Common myeloid progenitor, CD34-positive (primary cell): ENCODE data around the gene BICRAL.

Experiments
- CTCF ChIA-PET: fragments of 350-600 bp; sonication (Branson Sonifier 250); formaldehyde crosslinking; loops from one replicate; lab custom pipeline; 2021; ENCODE audit warnings: antibody characterized with exemption; lab: Charles Lee
- POLR2A ChIA-PET: fragments of 350-600 bp; sonication (Branson Sonifier 250); formaldehyde crosslinking; loops from one replicate; lab custom pipeline; 2021; ENCODE audit warnings: antibody characterized with exemption; lab: Charles Lee
- DNase-seq, 3 donors: peaks; one replicate each; pipeline versions ENCODE4 v3.0.0 to v3.0.0-alpha.2; 2013
- H3K27ac ChIP-seq, 2 experiments: 1 replicate in 1 of 2; 2 replicates in 1 of 2; pipeline ENCODE4 v1.7.0; 2013; ENCODE audit warnings: inconsistent platforms in 2 of 2, low read length in 2 of 2, mild to moderate bottlenecking in 2 of 2, low read depth in 1 of 2, moderate library complexity in 1 of 2; ENCODE audit not compliant: severe bottlenecking in 2 of 2, insufficient read depth in 1 of 2, poor library complexity in 1 of 2
- H3K27me3 ChIP-seq, 5 experiments: replicated peaks in 2 of 5; 1 replicate in 3 of 5; 2 replicates in 2 of 5; pipeline versions ENCODE4 v1.6.1 to v1.7.0; 2013; ENCODE audit warnings: low read length in 4 of 5, mild to moderate bottlenecking in 2 of 5, moderate library complexity in 2 of 5, inconsistent platforms in 1 of 5; ENCODE audit not compliant: insufficient read depth in 5 of 5, control insufficient read depth in 4 of 5
- H3K36me3 ChIP-seq, 4 experiments: 1 replicate in 2 of 4; 2 replicates in 2 of 4; pipeline versions ENCODE4 v1.6.1 to v1.7.0; 2013; ENCODE audit warnings: low read length in 3 of 4, control low read depth in 1 of 4, mild to moderate bottlenecking in 1 of 4; ENCODE audit not compliant: control insufficient read depth in 4 of 4, insufficient read depth in 4 of 4
- H3K4me1 ChIP-seq, 4 experiments: 1 replicate in 3 of 4; 2 replicates in 1 of 4; pipeline versions ENCODE4 v1.6.1 to v1.7.1; 2013; ENCODE audit warnings: low read length in 3 of 4, mild to moderate bottlenecking in 3 of 4, control low read depth in 1 of 4, inconsistent platforms in 1 of 4, moderate library complexity in 1 of 4; ENCODE audit not compliant: control insufficient read depth in 4 of 4, insufficient read depth in 4 of 4; ENCODE audit errors: control extremely low read depth in 1 of 4
- H3K4me3 ChIP-seq, 7 experiments: 1 replicate in 4 of 7; 2 replicates in 3 of 7; pipeline versions ENCODE4 v1.5.1 to v1.7.0; 2013; ENCODE audit warnings: mild to moderate bottlenecking in 7 of 7, low read length in 6 of 7, moderate library complexity in 6 of 7, inconsistent platforms in 2 of 7, low read depth in 2 of 7, control low read depth in 1 of 7; ENCODE audit not compliant: insufficient read depth in 4 of 7, control insufficient read depth in 1 of 7; ENCODE audit errors: extremely low read depth in 1 of 7
- H3K9me3 ChIP-seq, 5 experiments: 1 replicate in 4 of 5; 2 replicates in 1 of 5; pipeline versions ENCODE4 v1.6.1 to v1.7.1; 2013; ENCODE audit warnings: low read length in 4 of 5, mild to moderate bottlenecking in 2 of 5, inconsistent platforms in 1 of 5, low read depth in 1 of 5, moderate library complexity in 1 of 5; ENCODE audit not compliant: control insufficient read depth in 4 of 5, insufficient read depth in 2 of 5; ENCODE audit errors: control extremely low read depth in 1 of 5
- WGBS: methylation state at CpG from one replicate; pipeline ENCODE4 v1.1.5; 2013; ENCODE audit not compliant: insufficient coverage; 5-methylcytosine and 5-hydroxymethylcytosine counted together

Gene BICRAL

DNA sequence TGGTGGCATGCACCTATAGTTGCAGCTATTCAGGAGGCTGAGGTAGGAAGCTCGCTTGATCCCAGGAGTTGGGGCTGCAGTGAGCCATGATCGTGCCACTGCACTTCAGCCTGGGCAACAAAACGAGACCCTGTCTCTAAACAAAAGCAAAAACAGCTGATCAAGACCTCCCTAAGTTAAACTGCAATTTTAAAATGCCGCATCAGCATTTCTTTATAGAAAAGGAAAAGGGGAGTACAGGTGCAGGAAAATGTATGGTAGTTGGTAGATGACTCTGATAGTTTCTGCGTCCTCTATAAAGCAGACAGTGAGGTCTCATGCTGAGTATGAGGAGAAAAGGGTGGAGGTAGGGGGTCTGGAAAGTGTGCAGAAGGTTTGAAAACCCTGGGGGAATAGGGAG is 27.1 kb upstream of the BICRAL start:
- no peaks in the 10 kb centered on the region for H3K27me3 ChIP-seq
- H3K9me3 ChIP-seq: no peaks in the 10 kb centered on the region
- CTCF ChIA-PET: interaction anchor here (1.3 kb wide), 1 partner anchor 9 kb away, joined by 3 read pairs; the partner anchor contains the start of gene TBCC
- peaks cover 0 to 5% (median 0%) of the 10 kb centered on the region in 4 experiments for H3K4me1 ChIP-seq
- no peak overlapping the region for H3K27ac ChIP-seq
- H3K36me3 ChIP-seq: peaks cover 5 to 19% (median 6%) of the 10 kb centered on the region in 4 experiments
- POLR2A ChIA-PET: no interaction called here
- 97% methylated on average over 4 of the region's 5 CpGs for WGBS
- H3K4me3 ChIP-seq: no peak overlapping the region
- DNase-seq: no peak

GRCh38 chr6:42756722-42757121 is 25.1 kb upstream of the BICRAL start:
- ChIA-PET CTCF (interaction anchor here (1.7 kb wide), 1 partner anchor 9 kb away, joined by 4 read pairs; no protein-coding TSS in a partner anchor), POLR2A (no interaction called here)
- Histone ChIP-seq H3K4me1 (no peaks in the 10 kb centered on the region), H3K4me3 (no peak overlapping the region), H3K27me3 (no peaks in the 10 kb centered on the region), H3K27ac (no peak overlapping the region), H3K9me3 (no peaks in the 10 kb centered on the region), H3K36me3 (peaks cover 5 to 19% (median 8%) of the 10 kb centered on the region in 4 experiments)
- DNase-seq: no peak
- WGBS: no CpG with 5 or more reads among the region's 7 CpGs

- no peak for DNase-seq
- H3K27ac ChIP-seq: no peak overlapping the region
- no peaks in the 10 kb centered on the region for H3K4me1 ChIP-seq
- H3K4me3 ChIP-seq: no peak overlapping the region
- WGBS: 100% methylated on average over 3 of the region's 3 CpGs
- ChIA-PET CTCF (interaction anchor here (1.2 to 3.6 kb wide), 4 partner anchors 10 to 25 kb away, joined by 3 to 13 read pairs (median 4); no protein-coding TSS in a partner anchor), POLR2A (interaction anchor here (0.7 kb wide), 1 partner anchor 9 kb away, joined by 3 read pairs; no protein-coding TSS in a partner anchor)
- H3K9me3 ChIP-seq: no peaks in the 10 kb centered on the region
- H3K27me3 ChIP-seq: no peaks in the 10 kb centered on the region
- H3K36me3 ChIP-seq: peaks cover 5 to 16% (median 8%) of the 10 kb centered on the region in 4 experiments
Observed at GRCh38 chr6:42758756-42759430, 23.0 kb upstream of the BICRAL start.

DNA sequence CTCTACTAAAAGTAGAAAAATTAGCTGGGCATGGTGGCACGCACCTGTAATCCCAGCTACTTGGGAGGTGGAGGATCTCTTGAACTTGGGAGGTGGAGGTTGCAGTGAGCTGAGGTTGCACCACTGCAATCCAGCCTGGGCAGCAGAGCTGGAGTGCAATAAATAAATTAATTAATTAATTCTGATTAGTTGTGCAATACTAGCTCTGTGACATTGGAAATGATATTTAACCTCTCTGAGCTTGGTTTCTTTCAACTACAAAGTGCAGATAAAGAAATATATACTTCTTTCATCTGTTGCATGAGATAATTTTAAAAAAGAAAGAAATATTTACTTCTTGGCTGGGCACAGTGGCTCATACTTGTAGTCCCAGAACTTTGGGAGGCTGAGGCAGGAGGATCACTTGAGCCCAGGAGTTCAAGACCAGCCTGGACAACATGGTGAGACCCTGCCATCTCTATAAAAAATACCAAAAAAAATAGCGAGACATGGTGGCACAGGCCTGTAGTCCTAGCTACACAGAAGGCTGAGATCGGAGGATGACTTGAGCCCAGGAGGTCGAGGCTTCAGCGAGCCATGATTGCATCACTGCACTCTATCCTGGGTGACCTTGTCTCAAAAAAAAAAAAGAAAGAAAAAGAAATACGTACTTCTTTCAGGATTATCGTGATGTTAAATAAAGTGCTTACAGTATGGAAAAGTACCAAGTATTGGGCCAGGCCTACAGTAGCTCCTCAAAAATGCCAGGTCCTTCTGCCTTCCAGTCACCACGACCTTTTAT is 20.4 kb upstream of the BICRAL start:
- no peaks in the 10 kb centered on the region for H3K9me3 ChIP-seq
- no peaks in the 10 kb centered on the region for H3K4me1 ChIP-seq
- no peak for DNase-seq
- H3K36me3 ChIP-seq: peaks cover 2 to 11% (median 8%) of the 10 kb centered on the region in 4 experiments
- no peaks in the 10 kb centered on the region for H3K27me3 ChIP-seq
- H3K4me3 ChIP-seq: no peak overlapping the region
- no peak overlapping the region for H3K27ac ChIP-seq
- ChIA-PET POLR2A (interaction anchor here (1.2 kb wide), 1 partner anchor 15 kb away, joined by 5 read pairs; the partner anchor contains the start of gene TBCC), CTCF (interaction anchor here (1.1 to 3.6 kb wide), 4 partner anchors 7 to 14 kb away, joined by 4 to 13 read pairs (median 4); no protein-coding TSS in a partner anchor)
- 100% methylated on average over 4 of the region's 8 CpGs for WGBS

DNA sequence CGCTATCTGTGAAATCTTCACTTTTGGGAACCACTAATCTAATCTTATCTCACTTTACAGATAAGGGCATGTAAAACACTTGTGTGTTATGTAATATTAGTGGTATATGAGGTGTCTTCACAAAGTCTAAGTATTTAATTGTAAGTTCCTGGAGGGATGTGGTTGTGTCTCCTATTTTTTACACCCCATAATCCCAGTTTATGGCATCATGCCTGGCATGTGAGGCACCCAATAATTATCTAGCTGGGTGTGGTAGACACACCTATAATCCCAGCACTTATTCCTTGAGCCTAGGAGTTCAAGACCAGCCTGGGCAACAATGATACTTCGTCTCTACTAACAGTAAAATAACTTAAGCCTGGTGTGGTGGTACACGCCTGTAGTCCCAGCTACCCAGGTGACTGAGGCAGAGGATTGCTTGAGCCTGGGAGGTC is 19.4 kb upstream of the BICRAL start:
- Histone ChIP-seq H3K4me1 (no peaks in the 10 kb centered on the region), H3K27ac (no peak overlapping the region), H3K27me3 (no peaks in the 10 kb centered on the region), H3K9me3 (no peaks in the 10 kb centered on the region), H3K4me3 (no peak overlapping the region), H3K36me3 (peaks cover 2 to 11% (median 8%) of the 10 kb centered on the region in 4 experiments)
- 100% methylated on average over 1 of the region's 3 CpGs for WGBS
- DNase-seq: no peak
- ChIA-PET CTCF (interaction anchor here (1.1 to 1.5 kb wide), 2 partner anchors 10 to 14 kb away, joined by 4 read pairs; no protein-coding TSS in a partner anchor), POLR2A (interaction anchor here (0.7 to 1.2 kb wide), 3 partner anchors 9 to 25 kb away, joined by 3 to 4 read pairs (median 4); partner anchors contain the start of gene TBCC)

GRCh38 chr6:42762950-42763349 is 18.9 kb upstream of the BICRAL start:
- CTCF ChIA-PET: interaction anchor here (1.1 to 1.4 kb wide), 2 partner anchors 14 to 115 kb away, joined by 3 to 4 read pairs; no protein-coding TSS in a partner anchor
- H3K27ac ChIP-seq: no peak overlapping the region
- POLR2A ChIA-PET: interaction anchor here (0.7 to 1.2 kb wide), 4 partner anchors 8 to 25 kb away, joined by 3 to 4 read pairs (median 4); partner anchors contain the start of gene TBCC
- no peaks in the 10 kb centered on the region for H3K27me3 ChIP-seq
- no peaks in the 10 kb centered on the region for H3K9me3 ChIP-seq
- H3K4me3 ChIP-seq: no peak overlapping the region
- H3K36me3 ChIP-seq: peaks cover 2 to 11% (median 8%) of the 10 kb centered on the region in 4 experiments
- no peak for DNase-seq
- H3K4me1 ChIP-seq: no peaks in the 10 kb centered on the region
- 100% methylated on average over 1 of the region's 3 CpGs for WGBS
